ENCODE data around the gene SERPINE1.

DNA sequence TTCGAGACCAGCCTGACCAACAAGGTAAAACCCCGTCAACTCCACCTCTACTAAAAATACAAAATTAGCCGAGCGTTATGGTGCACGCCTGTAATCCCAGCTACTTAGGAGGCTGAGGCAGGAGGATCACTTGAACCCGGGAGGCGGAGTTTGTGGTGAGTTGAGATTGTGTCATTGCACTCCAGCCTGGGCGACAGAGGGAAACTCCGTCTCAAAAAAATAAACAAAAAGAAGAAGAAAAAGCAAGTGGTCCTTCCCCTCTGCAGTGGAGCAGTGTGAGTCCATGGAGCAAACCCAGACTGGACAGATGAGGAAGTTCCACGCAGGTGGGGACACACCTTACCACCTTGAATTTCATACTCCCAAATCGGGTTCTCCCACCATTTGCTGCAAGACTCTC lies 13.1 kb upstream of the SERPINE1 start:
- TF ChIP-seq, protein P1, sequence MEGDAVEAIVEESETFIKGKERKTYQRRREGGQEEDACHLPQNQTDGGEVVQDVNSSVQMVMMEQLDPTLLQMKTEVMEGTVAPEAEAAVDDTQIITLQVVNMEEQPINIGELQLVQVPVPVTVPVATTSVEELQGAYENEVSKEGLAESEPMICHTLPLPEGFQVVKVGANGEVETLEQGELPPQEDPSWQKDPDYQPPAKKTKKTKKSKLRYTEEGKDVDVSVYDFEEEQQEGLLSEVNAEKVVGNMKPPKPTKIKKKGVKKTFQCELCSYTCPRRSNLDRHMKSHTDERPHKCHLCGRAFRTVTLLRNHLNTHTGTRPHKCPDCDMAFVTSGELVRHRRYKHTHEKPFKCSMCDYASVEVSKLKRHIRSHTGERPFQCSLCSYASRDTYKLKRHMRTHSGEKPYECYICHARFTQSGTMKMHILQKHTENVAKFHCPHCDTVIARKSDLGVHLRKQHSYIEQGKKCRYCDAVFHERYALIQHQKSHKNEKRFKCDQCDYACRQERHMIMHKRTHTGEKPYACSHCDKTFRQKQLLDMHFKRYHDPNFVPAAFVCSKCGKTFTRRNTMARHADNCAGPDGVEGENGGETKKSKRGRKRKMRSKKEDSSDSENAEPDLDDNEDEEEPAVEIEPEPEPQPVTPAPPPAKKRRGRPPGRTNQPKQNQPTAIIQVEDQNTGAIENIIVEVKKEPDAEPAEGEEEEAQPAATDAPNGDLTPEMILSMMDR (IDR thresholded peaks at IDR 0.05) = no peak
- no peak for TF ChIP-seq POLR2A (IDR thresholded peaks at IDR 0.05)

Measured in Peyer's patch (tissue), 4 donors.